GM18870 (cell line): ENCODE data around the gene DNAJB13.
"Not testable (repeated sequence)": the region's sequence is repeated elsewhere in the genome, so short reads cannot be mapped to it uniquely, and the experiment has no call there.

Experiments
- ATAC-seq: cut with Tn5 transposase; IDR thresholded peaks from one replicate; pipeline ENCODE4 v1.9.1; 2021; ENCODE audit warnings: moderate library complexity; ENCODE audit not compliant: unreplicated experiment

Gene DNAJB13, protein sequence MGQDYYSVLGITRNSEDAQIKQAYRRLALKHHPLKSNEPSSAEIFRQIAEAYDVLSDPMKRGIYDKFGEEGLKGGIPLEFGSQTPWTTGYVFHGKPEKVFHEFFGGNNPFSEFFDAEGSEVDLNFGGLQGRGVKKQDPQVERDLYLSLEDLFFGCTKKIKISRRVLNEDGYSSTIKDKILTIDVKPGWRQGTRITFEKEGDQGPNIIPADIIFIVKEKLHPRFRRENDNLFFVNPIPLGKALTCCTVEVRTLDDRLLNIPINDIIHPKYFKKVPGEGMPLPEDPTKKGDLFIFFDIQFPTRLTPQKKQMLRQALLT

DNA sequence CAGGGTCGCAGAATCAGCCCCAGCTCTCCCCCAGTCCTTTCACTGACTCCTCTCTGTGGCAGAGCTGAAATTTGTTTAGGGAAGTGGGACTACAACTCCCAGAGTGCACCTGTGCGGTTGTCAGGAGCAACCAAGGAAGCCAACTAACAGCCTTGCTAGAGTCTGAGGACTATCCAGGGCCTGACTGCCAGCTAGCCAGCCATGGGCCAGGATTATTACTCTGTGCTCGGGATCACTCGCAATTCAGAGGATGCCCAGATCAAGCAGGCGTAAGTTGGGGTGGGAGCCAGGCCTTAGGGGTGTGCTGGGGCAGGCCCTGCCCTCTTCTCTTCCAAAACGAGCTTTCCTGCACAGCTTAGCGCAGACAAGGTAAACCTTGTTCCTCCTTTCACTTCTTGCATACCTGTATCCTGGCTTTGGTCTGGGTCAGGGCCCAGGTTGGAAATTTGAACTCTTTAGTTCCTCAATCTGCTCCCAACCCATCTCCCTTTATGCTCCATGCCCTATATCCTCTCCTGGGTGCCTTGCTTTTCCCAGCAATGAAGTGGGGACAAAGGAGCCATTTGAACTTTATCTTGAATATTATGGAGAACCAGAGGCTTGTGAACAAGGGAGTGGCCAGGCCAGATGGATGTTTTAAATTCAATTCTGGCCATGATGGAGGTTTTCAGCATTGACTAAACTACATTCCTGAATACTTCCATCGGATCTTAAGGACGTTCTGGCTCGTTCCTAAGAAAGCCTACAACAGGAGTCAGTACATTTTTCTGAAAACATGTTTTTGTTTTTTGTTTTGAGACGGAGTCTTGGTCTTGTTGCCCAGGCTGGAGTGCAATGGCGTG is at the start of gene DNAJB13:
DNAJB13 (plus strand) TSS at position 158 of the 842 bp plus-strand sequence; CDS start at position 202, 44 bp downstream.
- ATAC-seq, result peak; percentile 60

DNA sequence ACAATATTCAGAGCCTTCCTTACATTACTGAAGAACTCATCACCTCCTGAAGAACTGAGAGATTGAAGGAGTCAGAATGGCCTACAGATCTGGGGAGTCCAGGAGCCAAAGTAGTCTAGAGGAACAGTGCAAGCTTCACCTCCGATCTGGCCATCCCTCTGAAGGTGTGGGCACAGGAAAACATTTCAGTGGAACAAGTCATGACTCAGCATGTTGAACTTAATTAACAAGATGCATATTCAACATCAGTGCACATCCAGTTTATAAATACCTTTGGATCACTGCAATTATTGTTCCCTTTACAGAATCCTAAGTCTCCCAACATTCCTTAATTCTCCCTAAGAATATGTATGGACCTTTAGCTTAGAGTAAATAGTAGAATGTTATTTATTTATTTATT is 48.5 kb upstream of the DNAJB13 start:
- no peak for ATAC-seq

DNA sequence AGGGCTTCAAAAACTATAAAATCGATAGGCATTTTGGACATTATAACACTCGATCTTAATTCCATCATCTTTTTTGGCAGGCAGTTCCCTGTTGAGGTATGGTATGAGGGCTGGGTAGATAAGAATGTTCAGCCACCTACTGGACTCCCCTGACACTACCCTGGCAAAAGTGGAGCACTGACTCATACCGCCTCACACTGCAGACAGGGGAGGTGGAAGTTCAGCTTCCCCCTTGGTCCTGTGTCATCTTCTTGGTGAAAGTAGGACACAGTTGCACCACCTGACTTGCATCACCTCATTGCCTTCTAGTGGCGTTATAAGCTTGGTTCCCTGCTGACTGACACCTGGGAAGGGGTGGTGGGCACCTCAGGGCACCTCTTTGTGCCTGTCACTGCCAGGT is 43.6 kb upstream of the DNAJB13 start:
- no peak for ATAC-seq

DNA sequence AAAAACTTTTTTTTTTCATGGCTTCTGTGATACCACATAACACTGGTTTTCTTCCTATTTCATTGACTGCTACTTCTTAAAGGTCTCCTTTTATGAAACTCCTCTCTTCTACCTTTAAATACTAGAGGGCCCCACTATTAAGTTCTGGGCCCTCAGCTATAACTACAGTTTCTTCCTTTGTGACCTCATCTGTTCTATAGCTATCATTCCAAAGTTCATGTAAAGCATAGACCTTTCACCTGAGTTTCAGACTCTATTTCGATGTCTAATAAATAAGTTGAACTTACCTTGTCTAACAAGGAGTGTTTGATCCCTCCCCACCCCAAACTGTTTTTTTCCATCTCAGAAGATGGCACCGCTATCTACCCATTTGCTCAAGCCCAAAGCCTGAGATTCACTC is 38.8 kb upstream of the DNAJB13 start:
- ATAC-seq, result no peak

DNA sequence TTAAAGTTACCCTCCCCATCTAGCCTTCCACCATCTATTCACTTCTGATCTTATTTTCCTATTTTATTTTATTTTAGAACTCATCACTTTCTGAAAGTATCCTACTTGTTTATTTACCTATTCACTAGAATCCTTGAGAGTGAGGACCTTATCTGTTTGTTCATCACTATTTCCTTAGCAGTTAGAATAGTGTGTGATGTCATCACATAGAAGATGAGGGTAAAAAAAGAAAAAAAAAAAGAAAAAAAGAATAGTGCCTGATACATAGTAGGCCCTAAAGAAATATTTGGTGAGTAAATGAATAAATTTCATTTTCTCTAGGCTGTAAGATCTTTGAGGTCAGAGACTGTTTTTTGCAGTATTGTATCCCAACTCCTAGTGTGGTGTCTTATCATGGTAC is 37.4 kb upstream of the DNAJB13 start:
- ATAC-seq, result no peak

DNA sequence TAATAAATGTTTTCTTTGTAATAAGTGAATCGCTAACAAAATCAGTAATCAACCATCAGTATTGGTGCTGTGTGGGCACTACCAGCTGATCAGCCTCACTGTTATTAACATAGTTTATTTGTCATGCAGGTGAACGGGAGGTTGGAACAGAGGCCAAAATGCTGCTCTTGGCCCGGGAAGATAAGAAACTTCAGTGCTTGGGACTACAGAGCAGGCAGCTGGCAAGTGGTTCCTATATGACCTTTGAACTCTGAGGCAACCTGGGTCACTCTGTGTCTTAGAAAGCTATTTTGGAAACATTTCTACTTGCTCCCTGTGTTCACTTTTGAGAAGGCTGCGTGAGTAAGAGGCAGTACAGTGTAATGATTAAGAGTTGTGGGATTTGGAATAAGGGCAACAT is 36.5 kb upstream of the DNAJB13 start:
- no peak for ATAC-seq

DNA sequence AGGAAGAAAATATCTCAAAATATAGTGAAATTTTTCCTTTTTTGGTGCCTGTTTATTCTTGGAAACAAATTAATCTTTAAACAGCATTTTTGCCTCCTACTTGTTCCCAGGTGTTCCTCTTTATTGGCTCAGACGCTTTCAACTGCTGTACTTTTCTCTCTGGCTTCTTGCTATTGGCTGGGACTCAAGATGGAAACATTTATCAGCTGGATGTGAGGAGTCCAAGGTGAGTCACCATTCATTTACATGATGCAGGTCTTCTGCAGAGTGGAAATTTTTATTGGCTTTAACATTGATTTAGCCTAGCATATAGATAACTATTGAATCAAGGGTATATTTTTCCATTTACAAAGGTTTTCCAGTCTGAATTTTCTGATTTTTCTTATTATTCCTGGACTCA is 34.4 kb upstream of the DNAJB13 start:
- no peak for ATAC-seq

DNA sequence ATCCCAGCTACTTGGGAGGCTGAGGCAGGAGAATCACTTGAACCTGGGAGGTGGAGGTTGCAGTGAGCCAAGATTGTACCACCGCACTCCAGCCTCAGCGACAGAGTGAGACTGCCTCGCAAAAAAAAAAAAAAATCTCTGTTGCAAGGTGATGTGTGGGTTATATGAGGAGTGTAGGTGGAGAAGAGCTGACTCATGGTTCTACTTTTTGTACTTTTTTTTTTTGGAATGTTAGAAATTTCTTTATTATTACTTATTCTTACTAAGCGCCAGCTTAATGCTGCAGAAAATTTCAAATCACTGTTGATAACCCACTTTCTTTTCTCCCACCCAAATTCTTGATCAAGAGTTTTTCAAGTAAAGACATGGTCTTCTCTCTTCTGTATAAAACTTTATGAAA is 29.6 kb upstream of the DNAJB13 start:
- ATAC-seq, result no peak

DNA sequence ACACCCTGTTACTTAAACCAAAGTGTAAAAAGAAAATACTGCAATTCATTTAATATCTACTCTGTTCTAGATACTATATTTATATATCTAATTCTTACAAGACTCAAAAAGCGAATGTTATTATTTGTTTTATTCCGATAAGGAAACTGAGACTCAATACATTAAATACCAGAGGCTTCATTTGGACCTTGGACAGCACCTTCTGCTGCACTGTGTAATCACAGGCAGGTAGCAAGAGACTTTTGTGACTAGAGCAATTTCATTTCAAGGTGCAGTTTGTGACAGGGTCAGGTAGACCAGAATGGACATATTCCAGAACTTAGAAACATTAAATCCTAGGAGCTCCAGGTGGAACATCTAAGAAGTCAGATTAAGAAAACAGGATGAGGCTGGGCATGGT is 21.4 kb upstream of the DNAJB13 start:
- ATAC-seq, result no peak

DNA sequence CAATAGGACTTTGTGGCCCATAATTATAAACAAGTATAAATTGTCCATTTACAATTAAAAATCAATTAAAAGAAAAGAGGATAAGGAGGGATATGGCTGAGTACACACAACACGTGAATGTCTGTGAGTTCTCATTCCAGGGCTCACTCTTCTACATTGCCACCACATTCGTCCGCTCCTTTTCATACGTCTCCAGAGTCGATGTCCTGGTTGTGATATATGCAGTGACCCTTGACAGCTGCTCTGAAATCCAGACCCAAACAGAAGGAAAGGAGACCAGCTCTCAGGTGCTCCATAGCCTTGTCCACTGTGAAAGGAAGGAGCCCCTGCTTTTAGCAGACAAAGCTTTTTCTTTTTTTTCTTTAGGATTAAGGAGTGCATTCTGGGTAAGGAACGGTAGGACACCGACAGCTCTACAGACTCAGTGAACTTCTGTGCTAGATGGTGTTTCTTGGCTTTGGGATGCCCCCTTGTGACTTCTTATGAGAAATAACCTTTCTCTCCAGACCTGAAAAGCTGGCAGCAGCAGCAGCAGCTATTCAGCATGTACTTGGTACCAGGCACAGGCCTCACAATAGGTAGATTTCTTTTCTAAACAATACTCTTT is 19.7 kb upstream of the DNAJB13 start:
- ATAC-seq, result no peak

DNA sequence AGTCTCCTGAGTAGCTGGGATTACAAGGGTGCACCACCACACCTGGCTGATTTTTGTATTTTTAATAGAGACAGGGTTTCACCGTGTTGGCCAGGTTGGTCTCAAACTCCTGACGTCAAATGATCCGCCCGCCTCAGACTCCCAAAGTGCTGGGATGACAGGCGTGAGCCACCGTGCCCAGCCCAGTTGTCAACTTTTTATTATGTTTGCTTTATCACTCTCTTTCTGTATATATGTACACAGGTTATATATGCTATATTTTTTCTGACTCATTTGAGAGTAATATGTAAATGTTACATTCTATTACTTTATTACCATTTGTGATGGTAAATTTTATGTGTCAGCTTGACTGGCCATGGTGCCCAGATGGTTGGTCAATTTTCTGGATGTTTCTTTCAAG is 18.9 kb upstream of the DNAJB13 start:
- no peak for ATAC-seq

DNA sequence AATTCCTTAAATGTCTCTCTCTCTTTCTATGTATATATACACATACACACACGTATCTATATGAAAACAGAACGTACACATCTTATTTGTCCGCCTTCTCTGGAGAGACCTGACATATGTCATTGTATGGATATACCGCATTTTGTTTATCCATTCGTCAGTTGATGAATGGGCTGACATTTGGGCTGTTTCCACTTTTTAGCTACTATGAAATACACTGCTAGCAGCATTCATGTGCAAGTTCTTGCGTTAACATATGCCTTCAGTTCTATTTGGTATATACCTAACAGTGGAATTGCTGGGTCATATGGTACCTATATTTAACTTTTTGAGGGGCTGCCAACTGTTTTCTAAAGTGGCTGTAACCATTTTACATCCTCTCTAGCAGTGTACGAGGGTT is 18.0 kb upstream of the DNAJB13 start:
- ATAC-seq, result no peak

DNA sequence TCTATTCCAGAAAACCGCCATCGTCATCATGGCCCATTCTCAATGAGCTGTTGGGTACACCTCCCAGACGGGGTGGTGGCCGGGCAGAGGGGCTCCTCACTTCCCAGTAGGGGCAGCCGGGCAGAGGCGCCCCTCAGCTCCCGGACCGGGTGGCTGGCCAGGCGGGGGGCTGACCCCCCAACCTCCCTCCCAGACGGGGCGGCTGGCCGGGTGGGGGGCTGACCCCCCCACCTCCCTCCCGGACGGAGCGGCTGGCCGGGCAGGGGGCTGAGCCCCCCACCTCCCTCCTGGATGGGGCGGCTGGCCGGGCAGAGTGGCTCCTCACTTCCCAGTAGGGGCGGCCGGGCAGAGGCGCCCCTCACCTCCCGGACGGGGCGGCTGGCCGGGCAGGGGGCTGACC is 14.8 kb upstream of the DNAJB13 start:
- ATAC-seq, result not testable (repeated sequence)

DNA sequence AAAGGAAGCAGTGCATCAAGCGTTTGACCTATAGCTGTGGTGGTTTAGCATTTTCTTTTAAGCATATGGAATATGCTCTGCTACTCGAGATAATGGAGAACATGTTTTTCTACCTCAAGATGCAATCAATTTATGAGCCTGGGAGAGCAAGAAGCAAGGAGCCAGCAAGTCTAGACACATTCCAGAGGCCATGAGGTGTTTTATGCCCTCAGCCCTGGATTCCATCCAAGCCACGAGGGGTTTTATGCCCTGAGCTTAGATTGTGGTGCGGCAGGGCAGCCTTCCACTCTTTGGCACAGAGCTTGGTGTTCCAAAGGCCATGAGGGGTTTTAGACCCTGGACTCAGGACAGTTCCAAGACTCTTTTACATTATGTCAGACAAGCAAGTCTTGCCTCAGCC is 11.7 kb upstream of the DNAJB13 start:
- ATAC-seq, result no peak

DNA sequence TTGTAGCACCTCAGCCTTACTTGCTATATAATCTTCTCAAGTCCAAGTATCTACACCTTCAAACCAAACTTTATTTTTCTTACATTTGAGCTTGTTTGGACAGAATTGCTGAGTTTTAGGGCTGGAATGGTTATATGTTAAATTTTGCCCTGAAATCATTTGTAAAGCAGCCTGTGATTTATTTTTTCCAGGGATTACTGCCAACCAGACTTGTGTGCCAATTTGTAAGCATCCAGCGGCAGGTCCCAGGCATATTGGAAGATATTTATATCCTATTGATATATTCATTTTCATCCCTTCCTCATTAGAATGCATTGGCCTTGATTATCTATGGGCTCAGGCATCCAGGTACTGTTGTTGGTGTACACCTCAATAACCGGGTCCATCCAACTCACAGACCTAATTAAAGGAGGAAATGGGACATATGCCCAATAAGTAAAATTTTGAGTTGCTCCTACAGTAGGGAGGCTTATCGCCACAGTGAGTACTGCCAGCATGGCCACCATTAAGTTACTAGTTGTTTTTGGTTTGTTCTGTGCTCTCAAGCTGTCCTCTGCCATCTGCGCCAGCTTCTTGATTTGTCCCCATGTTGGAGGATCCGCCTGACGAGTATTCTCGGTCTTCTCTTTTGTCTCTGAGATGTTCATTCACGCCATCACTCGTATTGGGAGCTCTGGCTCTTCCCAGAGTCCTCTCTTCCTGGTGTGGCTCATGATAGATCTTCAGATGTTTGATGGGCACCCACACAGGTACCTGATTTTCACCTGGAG is 9.8 kb upstream of the DNAJB13 start:
- no peak for ATAC-seq

DNA sequence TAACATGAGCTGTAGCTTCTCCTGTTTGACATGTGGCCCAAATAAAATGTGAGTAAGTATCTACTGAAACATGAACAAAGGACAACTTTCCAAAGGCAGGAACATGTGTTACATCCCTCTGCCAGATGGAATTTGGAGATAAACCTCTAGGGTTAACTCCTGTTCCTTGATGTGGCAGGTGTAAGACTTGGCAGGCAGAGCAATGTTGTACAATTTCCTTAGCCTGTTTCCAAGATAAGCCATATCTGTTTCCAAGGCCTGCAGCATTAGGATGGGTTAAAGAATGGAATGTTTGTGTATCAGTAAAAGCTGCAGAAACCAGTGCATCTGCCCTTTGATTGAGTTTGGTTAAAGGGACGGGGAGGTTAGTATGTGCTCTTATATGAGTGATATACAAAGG is 8.8 kb upstream of the DNAJB13 start:
- no peak for ATAC-seq

DNA sequence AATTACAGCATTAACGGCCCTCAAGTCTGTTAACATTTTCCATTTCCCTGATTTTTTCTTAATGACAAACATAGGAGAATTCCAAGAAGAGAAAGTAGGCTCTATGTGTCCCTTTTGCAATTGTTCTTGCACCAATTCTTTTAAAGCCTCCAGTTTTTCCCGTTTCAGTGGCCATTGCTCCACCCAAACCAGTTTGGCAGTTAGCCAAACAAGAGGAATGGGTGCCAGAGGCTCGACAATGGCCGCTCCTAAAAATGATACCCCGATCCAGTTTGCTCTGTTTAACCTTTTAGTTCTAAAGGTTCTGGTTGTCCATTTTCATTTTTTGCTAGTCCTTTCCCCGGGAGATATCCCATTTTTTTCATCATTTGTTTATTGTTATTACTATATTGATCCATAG is 6.7 kb upstream of the DNAJB13 start:
- ATAC-seq, result no peak

DNA sequence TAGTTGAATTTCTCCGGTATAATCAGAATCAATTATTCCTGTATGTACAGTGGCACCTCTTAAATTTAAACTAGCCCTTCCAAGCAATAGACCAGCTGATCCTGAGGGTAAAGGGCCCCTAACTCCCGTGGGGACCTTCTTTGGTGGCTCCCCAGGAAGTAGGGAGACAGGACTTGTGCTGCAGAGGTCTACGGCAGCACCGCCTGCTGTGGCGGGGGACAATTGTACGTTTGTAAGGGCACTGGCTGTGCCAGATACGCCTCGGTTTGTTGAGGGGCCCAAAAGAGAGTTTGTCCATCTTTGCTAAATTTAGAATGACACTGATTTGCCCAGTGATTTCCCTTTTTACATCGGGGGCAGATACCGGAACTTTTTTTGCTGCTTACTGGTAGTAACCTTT is 5.9 kb upstream of the DNAJB13 start:
- ATAC-seq, result no peak

DNA sequence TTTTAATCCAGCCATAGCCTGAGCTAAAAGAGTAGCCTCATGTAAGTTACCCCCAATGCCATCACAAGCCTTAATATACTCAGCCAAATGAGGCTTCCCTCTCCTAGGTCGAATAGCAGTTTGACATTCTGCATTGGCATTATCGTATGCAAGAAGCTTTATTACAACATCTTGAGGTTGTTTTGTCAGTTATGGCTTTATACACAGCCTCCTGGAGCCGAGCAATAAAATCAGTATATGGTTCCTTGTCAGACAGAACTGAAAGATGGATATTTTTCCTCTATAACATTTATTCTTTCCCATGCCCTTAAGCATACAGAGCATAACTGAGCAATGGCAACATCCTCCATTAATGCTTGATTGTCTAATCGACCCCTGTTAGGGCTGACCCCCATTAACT is 5.4 kb upstream of the DNAJB13 start:
- no peak for ATAC-seq

DNA sequence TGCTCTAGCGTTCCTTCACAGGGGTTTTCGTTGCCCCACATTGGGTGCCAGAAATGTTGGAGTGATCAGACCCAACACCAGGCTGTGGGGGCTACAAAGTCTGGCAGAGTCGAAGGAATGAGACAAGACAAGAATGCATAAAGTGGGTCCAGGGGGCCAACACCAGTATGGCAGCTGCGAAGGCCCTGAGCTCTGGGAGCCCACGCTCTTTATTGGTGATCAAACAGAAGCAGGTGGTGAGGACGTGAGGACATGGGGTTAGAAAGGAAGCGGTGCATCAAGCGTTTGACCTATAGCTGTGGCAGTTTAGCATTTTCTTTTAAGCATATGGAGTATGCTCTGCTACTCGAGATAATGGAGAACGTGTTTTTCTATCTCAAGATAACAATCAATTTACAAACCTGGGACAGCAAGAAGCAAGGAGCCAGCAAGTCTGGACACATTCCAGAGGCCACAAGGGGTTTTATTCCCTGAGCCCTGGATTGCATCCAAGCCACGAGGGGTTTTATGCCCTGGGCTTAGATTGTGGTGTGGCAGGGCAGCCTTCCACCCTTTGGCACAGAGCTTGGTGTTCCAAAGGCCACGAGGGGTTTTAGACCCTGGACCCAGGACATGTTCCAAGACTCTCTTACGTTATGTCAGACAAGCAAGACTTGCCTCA is 3.9 kb upstream of the DNAJB13 start:
- no peak for ATAC-seq

DNA sequence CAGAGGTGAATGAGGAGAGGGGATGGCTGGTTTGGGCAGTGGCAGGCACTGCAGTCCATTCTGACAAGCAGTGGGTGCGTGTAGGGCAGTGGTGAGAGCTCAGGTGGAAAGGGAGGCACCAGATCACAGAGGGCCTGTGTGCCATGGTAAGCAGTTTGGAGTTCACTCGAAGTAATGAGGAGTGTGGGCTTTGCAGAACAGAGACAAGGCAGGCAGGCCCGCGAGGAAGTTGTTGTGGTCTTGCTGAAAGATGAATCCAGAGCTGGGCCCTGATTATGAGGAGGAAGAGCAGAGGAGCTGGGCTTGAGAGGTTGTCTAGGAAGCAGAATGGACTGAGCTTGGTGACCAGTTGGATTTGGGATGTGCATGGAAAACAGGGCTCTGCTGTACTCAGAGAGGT is 1.6 kb upstream of the DNAJB13 start:
- no peak for ATAC-seq
